ENCODE data around the gene UIMC1.

GRCh38 chr5:176906796-176907195, 99.8 kb downstream of the UIMC1 start:
- TF ChIP-seq CTCF (IDR thresholded peaks at IDR 0.05): no peak
- TF ChIP-seq POLR2A (IDR thresholded peaks at IDR 0.05): no peak

Data from thyroid gland (tissue), 4 donors.